Liver (tissue), 3 donors: ENCODE data around the gene AUNIP.

Experiments
- GABPA ChIP-seq, 2 donors: IDR thresholded peaks in 1 of 2; conservative IDR thresholded peaks in 1 of 2; 2 replicates each; pipeline ENCODE4 v1.6.1; 2016; ENCODE audit warnings: antibody characterized with exemption in 2 of 2, mild to moderate bottlenecking in 1 of 2, moderate library complexity in 1 of 2
- JUND ChIP-seq, 2 donors: IDR thresholded peaks; 2 replicates each; pipeline ENCODE4 v1.6.1; 2016; ENCODE audit warnings: antibody characterized with exemption in 2 of 2
- RAD21 ChIP-seq, 2 donors: IDR thresholded peaks; 2 replicates each; pipeline ENCODE4 v1.6.1; 2016; ENCODE audit warnings: antibody characterized with exemption in 2 of 2, mild to moderate bottlenecking in 2 of 2
- SP1 ChIP-seq: IDR thresholded peaks from 2 replicates; pipeline ENCODE4 v1.6.1; 2018; ENCODE audit warnings: antibody characterized with exemption, mild to moderate bottlenecking
- TAF1 ChIP-seq: conservative IDR thresholded peaks from 2 replicates; pipeline ENCODE4 v1.6.1; 2016; ENCODE audit warnings: antibody characterized with exemption, mild to moderate bottlenecking
- YY1 ChIP-seq: IDR thresholded peaks from 2 replicates; pipeline ENCODE4 v1.6.1; 2016; ENCODE audit warnings: antibody characterized with exemption, mild to moderate bottlenecking
- TF ChIP-seq, protein P1 (sequence below): fragments of 150-350 bp; IDR thresholded peaks from 2 replicates; pipeline ENCODE4 v1.5.1; 2017; ENCODE audit warnings: improper control_type of control experiment, low read depth, low read length; ENCODE audit not compliant: missing input control
- TF ChIP-seq, protein P2 (sequence below): IDR thresholded peaks from 2 replicates; pipeline ENCODE4 v1.6.1; 2016; ENCODE audit warnings: antibody characterized with exemption, mild to moderate bottlenecking
- TF ChIP-seq, protein P3 (sequence below): IDR thresholded peaks from 2 replicates; pipeline ENCODE4 v1.6.1; 2016; ENCODE audit warnings: antibody characterized with exemption
- TF ChIP-seq, protein P4 (sequence below): IDR thresholded peaks from 2 replicates; pipeline ENCODE4 v1.6.1; 2016; ENCODE audit warnings: antibody characterized with exemption
- donor health status: healthy.
- donor health status: healthy.

DNA sequence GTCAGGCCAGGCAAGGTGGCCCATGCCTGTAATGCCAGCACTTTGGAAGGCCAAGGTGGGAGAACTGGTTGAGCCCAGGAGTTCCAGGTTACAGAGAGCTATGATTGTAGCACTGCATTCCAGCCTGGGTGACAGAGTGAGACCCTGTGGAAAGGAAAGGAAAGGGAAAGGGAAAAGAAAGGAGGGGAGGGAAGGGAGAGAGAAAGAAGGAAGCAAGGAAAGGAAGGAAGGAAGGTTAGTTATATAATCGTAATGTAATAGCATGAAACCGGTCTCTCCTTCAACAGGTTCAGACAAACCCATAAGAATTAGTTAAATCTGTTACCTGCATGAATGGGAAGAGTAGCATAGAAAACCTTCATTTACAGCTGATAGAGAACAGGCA lies 17.4 kb upstream of the AUNIP start:
- TF ChIP-seq, protein P1, sequence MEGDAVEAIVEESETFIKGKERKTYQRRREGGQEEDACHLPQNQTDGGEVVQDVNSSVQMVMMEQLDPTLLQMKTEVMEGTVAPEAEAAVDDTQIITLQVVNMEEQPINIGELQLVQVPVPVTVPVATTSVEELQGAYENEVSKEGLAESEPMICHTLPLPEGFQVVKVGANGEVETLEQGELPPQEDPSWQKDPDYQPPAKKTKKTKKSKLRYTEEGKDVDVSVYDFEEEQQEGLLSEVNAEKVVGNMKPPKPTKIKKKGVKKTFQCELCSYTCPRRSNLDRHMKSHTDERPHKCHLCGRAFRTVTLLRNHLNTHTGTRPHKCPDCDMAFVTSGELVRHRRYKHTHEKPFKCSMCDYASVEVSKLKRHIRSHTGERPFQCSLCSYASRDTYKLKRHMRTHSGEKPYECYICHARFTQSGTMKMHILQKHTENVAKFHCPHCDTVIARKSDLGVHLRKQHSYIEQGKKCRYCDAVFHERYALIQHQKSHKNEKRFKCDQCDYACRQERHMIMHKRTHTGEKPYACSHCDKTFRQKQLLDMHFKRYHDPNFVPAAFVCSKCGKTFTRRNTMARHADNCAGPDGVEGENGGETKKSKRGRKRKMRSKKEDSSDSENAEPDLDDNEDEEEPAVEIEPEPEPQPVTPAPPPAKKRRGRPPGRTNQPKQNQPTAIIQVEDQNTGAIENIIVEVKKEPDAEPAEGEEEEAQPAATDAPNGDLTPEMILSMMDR, result no peak
- TF ChIP-seq, protein P2, sequence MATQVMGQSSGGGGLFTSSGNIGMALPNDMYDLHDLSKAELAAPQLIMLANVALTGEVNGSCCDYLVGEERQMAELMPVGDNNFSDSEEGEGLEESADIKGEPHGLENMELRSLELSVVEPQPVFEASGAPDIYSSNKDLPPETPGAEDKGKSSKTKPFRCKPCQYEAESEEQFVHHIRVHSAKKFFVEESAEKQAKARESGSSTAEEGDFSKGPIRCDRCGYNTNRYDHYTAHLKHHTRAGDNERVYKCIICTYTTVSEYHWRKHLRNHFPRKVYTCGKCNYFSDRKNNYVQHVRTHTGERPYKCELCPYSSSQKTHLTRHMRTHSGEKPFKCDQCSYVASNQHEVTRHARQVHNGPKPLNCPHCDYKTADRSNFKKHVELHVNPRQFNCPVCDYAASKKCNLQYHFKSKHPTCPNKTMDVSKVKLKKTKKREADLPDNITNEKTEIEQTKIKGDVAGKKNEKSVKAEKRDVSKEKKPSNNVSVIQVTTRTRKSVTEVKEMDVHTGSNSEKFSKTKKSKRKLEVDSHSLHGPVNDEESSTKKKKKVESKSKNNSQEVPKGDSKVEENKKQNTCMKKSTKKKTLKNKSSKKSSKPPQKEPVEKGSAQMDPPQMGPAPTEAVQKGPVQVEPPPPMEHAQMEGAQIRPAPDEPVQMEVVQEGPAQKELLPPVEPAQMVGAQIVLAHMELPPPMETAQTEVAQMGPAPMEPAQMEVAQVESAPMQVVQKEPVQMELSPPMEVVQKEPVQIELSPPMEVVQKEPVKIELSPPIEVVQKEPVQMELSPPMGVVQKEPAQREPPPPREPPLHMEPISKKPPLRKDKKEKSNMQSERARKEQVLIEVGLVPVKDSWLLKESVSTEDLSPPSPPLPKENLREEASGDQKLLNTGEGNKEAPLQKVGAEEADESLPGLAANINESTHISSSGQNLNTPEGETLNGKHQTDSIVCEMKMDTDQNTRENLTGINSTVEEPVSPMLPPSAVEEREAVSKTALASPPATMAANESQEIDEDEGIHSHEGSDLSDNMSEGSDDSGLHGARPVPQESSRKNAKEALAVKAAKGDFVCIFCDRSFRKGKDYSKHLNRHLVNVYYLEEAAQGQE, result no peak
- TF ChIP-seq, protein P3, sequence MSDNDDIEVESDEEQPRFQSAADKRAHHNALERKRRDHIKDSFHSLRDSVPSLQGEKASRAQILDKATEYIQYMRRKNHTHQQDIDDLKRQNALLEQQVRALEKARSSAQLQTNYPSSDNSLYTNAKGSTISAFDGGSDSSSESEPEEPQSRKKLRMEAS, result no peak
- no peak for TF ChIP-seq SP1
- TF ChIP-seq TAF1, result no peak
- no peak for TF ChIP-seq RAD21 (IDR thresholded peaks at IDR 0.05)
- TF ChIP-seq, protein P4, sequence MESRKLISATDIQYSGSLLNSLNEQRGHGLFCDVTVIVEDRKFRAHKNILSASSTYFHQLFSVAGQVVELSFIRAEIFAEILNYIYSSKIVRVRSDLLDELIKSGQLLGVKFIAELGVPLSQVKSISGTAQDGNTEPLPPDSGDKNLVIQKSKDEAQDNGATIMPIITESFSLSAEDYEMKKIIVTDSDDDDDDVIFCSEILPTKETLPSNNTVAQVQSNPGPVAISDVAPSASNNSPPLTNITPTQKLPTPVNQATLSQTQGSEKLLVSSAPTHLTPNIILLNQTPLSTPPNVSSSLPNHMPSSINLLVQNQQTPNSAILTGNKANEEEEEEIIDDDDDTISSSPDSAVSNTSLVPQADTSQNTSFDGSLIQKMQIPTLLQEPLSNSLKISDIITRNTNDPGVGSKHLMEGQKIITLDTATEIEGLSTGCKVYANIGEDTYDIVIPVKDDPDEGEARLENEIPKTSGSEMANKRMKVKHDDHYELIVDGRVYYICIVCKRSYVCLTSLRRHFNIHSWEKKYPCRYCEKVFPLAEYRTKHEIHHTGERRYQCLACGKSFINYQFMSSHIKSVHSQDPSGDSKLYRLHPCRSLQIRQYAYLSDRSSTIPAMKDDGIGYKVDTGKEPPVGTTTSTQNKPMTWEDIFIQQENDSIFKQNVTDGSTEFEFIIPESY, result no peak
- no peak for TF ChIP-seq YY1
- no peak for TF ChIP-seq JUND (IDR thresholded peaks at IDR 0.05)
- TF ChIP-seq GABPA (IDR thresholded peaks at IDR 0.05 in 1 of 2, conservative IDR thresholded peaks at IDR 0.05 in 1 of 2), result no peak
